ENCODE data around the gene CTSD.

DNA sequence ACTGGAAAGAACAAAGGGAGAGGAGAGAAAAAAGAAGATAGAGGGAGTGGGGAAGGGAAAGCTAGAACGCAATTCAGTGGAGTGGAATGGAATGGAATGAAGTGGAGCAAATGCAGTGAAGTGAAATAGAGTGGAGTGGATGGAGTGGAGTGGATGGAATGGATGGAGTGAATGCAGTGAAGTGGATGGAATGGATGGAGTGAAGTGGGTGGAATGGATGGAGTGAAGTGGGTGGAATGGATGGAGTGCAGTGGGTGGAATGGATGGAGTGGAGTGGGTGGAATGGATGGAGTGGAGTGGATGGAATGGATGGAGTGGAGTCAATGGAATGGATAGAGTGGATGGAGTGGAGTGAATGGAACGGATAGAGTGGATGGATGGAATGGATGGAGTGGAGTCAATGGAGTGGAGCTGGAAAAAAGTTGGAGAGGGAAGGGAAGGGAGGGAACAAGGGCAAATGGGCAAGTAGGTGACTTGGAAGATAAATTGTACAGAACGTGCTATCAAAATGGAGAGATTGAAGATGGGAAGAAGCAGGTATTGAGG is 27.2 kb downstream of the CTSD start:
- TF ChIP-seq, protein P1, sequence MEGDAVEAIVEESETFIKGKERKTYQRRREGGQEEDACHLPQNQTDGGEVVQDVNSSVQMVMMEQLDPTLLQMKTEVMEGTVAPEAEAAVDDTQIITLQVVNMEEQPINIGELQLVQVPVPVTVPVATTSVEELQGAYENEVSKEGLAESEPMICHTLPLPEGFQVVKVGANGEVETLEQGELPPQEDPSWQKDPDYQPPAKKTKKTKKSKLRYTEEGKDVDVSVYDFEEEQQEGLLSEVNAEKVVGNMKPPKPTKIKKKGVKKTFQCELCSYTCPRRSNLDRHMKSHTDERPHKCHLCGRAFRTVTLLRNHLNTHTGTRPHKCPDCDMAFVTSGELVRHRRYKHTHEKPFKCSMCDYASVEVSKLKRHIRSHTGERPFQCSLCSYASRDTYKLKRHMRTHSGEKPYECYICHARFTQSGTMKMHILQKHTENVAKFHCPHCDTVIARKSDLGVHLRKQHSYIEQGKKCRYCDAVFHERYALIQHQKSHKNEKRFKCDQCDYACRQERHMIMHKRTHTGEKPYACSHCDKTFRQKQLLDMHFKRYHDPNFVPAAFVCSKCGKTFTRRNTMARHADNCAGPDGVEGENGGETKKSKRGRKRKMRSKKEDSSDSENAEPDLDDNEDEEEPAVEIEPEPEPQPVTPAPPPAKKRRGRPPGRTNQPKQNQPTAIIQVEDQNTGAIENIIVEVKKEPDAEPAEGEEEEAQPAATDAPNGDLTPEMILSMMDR (IDR thresholded peaks at IDR 0.05), result no peak
- TF ChIP-seq POLR2A (IDR thresholded peaks at IDR 0.05), result no peak
